HepG2 (cell line): Measurements from ENCODE around the gene SLC35D2.

Source experiments
- CTCF ChIP-seq: sonication (generic); formaldehyde crosslinking; IDR thresholded peaks from 2 replicates; pipeline ENCODE4 v1.5.0; 2020; ENCODE audit warnings: mild to moderate bottlenecking, missing genetic modification reagents, moderate library complexity
- EZH2 ChIP-seq: conservative IDR thresholded peaks from 2 replicates; pipeline ENCODE4 v1.6.1; 2012; ENCODE audit warnings: mild to moderate bottlenecking, low read depth, low read length, moderate library complexity
- JUND ChIP-seq: sonication (generic); formaldehyde crosslinking; IDR thresholded peaks from 2 replicates; pipeline ENCODE4 v1.8.0; 2022; ENCODE audit warnings: mild to moderate bottlenecking, missing genetic modification reagents
- KAT7 ChIP-seq: IDR thresholded peaks from 2 replicates; pipeline ENCODE4 v1.6.1; 2018; ENCODE audit warnings: borderline replicate concordance, missing compliant biosample characterization
- KDM1A ChIP-seq: IDR thresholded peaks from 2 replicates; pipeline ENCODE4 v1.6.1; 2016; ENCODE audit warnings: missing compliant biosample characterization
- KLF15 ChIP-seq: sonication (generic); formaldehyde crosslinking; IDR thresholded peaks from 2 replicates; pipeline ENCODE4 v1.8.1; 2023; ENCODE audit warnings: borderline replicate concordance, mild to moderate bottlenecking, inconsistent platforms, missing genetic modification reagents, mixed read lengths
- NBN ChIP-seq: fragments of 450-650 bp; conservative IDR thresholded peaks from 2 replicates; pipeline ENCODE4 v1.6.1; 2017
- SNRNP70 ChIP-seq: fragments of 200-400 bp; formaldehyde crosslinking; IDR thresholded peaks from 2 replicates; pipeline ENCODE4 v1.6.1; 2017; ENCODE audit warnings: mild to moderate bottlenecking, low read depth, low read length, moderate library complexity
- ZMYM2 ChIP-seq: sonication (generic); formaldehyde crosslinking; IDR thresholded peaks from 2 replicates; pipeline ENCODE4 v1.8.0; 2022; ENCODE audit warnings: mild to moderate bottlenecking, missing genetic modification reagents
- ZNF414 ChIP-seq: sonication (generic); formaldehyde crosslinking; IDR thresholded peaks from 2 replicates; pipeline ENCODE4 v1.5.0; 2020; ENCODE audit warnings: missing genetic modification reagents
- ZSCAN22 ChIP-seq: sonication (generic); formaldehyde crosslinking; IDR thresholded peaks from 2 replicates; pipeline ENCODE4 v1.4.0; 2020; ENCODE audit warnings: mild to moderate bottlenecking, missing genetic modification reagents
- TF ChIP-seq, protein P1 (sequence below), 2 experiments: fragments of 450-650 bp in 1 of 2; sonication (generic) in 1 of 2; formaldehyde crosslinking; IDR thresholded peaks; 2 replicates each; pipeline versions ENCODE4 v1.5.0 to v1.8.0; 2020 to 2022; ENCODE audit warnings: mild to moderate bottlenecking in 1 of 2, missing genetic modification reagents in 1 of 2

DNA sequence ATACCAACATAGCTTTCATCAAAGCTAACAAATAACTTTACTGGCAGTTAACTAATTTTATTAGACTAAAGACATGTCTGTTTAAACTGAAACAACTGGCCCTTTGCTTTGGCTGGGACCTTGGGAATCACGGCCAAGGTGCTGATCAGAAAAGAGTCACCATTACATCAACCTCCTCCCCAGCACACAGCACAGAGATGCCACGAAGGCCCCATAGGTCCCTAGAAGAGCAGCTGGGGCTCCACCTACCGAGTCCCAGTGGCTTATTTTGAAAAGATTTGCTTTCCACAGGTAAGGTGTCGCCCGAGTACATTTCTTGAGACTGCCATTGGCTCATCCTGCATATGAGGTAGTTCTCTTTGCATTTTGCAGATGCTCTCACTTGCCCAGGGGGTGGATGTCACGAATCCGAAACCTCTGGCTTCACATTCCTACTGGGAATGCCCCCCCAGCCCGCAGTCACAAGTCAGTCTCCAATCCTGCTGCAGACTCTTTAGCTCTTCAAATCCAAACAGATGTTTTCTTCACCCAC lies 62.7 kb downstream of the SLC35D2 start:
- TF ChIP-seq CTCF (CRISPR knock-in tag) (no peak), ZSCAN22 (no peak), ZMYM2 (CRISPR knock-in tag) (no peak), KAT7 (no peak), EZH2 (no peak), KDM1A (CRISPR knock-in tag) (no peak), JUND (no peak), SNRNP70 (no peak), NBN (no peak), KLF15 (CRISPR knock-in tag) (no peak), ZNF414 (CRISPR knock-in tag) (no peak)
- TF ChIP-seq, protein P1, sequence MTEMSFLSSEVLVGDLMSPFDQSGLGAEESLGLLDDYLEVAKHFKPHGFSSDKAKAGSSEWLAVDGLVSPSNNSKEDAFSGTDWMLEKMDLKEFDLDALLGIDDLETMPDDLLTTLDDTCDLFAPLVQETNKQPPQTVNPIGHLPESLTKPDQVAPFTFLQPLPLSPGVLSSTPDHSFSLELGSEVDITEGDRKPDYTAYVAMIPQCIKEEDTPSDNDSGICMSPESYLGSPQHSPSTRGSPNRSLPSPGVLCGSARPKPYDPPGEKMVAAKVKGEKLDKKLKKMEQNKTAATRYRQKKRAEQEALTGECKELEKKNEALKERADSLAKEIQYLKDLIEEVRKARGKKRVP (CRISPR knock-in tag; IDR thresholded peaks at IDR 0.05), result no peak
